Urothelium cell line (cell line): Measurements from ENCODE around the gene DTX3L.

Source experiments
- DNase-seq: peaks from one replicate; pipeline ENCODE4 v3.0.0; 2011; ENCODE audit warnings: low spot score, mixed read lengths
- FAIRE-seq: peaks from 2 replicates; lab custom pipeline; 2011; peaks lifted over from hg19 to GRCh38; lab: Jason Lieb, UNC

DTX3L gene

DNA sequence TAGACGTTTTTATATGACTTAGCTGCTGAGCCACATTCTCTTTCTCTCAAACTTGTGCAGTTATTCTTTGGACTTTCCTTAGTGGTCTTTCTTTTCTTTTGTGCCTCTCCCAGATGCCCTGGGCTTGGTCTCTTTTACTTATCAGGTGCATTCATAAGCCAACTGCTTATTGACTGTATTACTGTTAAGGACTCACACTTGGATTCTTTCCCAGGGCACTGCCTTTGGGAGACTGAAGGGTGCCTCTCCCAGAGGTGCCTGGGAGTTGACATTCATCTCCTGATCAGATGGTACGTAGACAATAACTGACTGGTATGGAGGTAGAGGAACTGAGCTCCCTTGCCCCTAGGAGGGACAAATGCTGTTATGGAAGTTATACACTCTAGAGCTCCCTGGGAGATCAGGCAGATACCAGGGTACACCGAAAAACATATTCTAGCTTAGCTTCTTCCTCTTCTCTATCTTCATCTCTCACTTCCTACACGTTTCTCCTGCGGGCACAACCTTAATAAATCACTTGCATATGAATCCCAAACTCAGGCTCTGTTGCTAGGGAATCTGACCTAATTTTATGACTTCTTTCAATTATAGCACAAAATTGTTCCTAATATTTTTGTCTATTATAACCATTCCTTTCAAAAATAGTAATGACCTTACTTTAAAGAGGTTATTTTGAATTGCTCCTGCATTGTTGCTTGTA, 38.0 kb downstream of the DTX3L start:
- DNase-seq (no peak), FAIRE-seq (no peak)

GRCh38 chr3:122603056-122603455, 38.9 kb downstream of the DTX3L start:
- DNase-seq: no peak
- no peak for FAIRE-seq

DNA sequence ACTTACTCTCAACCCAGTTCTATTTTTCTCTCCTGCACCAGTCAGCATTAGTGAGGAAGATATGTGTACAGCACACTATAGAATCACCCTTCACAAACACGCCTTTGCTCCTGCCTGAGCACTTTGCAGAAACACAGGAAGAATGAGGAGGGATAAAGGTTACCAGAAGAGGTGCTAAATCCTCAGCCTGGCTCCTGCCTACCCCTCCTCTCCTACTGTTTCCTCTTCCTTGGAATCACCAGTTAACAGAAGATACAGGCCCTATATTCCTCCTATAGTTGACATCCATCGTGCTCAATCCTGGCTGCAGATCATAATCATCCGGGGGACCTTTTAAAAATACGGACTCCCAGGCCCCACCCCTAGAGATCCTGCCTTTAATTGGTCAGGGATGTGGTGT, 42.2 kb downstream of the DTX3L start:
- FAIRE-seq: no peak

GRCh38 chr3:122608916-122609315, 44.8 kb downstream of the DTX3L start:
- DNase-seq (no peak), FAIRE-seq (no peak)

More for the DNA sequence above, 42.2 kb downstream of the DTX3L start:
- DNase-seq: no peak

DNA sequence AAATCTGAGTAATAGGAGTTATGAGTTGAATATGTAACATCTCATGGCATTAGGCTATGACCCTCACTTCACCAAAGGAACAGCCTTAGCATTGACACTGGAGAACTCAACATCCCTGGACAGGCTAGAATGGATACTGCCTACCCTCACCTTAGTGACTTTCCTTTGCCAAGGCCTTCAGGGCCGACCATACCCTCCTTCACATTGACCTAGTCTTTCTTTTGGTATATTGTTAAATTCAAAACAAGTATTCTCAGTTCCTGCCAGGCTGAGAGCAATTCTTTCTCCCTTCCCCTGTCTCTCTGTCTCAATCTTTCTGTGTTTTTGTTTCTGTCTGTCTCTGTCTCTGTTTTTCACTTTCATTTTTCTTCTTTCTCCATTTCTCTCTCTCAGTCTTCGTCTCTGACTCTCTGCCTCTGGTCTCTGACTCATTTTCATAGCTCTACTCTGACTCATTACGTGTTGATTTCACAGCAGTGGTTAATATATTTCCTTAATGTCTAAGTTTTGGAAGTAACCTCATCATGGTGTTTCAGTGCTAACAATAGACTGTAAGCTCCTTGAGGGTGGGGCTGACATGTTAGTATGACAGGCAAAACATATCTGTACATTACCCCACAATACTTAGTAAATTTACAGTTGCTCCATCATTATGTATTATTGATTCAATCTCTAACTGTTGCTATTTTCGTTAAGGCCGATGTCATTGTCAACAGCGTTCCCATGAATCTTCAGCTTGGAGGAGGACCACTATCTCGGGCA, 45.8 kb downstream of the DTX3L start:
- peak; percentile 69 for DNase-seq
- no peak for FAIRE-seq

DNA sequence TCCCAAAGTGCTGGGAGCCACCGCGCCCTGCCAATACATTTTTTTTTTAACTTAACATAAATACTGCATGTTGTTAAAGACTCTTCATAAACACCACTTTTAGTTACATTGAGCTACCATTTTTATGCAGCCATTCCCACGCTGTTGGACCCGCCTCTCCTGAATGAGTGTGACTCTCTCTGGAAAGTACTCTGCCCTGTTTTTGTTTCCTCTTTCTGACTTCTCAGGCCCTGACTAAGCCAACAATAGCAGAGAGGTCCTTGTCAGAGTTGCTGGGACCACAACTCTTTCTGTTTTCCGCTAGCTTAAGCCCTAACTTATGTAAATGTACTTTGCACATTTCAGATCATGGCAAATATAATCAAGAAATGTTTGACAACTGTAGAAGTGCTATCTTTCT, 48.6 kb downstream of the DTX3L start:
- DNase-seq (no peak), FAIRE-seq (no peak)

DNA sequence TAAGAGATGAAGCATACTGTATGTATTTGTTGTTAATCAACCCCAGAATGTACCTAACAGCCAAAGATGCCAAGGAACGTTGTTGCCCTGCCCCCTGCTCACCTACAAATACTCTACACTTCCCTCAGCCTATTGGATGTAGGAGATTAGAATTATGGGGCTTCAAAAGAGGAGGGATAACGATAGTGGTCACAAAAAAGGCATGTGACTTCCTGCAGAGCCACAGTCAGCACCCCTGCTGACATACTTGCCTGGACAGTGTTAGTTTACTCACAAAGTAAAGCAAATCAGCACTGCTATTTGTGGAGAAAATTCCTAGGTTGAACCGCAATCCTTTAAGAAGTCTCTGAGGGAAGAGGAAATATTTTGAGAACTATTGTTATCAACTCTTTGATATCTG, 51.2 kb downstream of the DTX3L start:
- DNase-seq: no peak
- FAIRE-seq: no peak

DNA sequence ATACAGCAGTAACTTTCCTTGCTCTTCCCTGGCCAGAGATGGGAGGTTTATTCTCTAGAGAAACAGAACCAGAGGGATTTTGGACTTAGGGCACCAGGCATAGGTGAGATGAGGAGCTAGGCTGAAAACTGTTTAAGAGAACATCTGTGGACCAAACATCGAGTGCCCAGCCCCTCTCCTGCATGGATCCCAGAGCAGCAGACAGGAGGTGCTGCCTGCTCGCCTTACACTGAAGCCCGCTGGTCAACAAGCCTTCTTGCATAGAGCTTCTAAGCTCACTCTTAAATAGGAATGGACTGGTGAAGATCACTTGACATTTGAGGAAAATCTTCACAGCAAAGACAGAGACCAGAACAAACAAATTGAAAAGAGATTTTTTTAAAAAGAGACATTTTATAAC, 54.5 kb downstream of the DTX3L start:
- FAIRE-seq (no peak), DNase-seq (no peak)

DNA sequence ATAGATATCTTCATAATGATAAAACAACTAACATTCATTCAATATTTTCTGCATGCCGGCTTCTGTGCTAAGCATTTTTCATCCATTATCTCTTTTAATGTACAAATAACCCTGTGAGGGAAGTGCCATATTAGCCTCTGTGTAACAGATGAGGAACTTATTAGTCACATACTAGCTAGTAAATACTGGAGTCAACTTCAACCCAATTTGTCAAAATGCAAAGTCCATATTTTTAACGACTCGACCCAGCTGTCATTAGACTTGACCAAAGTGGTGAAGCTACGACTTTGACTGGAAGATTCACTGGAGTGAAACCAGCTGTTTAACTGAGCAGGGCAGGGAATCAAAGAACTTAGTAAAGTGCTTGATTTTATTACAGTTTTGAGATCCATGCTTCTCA, 54.9 kb downstream of the DTX3L start:
- no peak for DNase-seq
- FAIRE-seq: no peak

- FAIRE-seq (no peak), DNase-seq (no peak)
These were observed 56.3 kb downstream of the DTX3L start for GRCh38 chr3:122620399-122620798.

DNA sequence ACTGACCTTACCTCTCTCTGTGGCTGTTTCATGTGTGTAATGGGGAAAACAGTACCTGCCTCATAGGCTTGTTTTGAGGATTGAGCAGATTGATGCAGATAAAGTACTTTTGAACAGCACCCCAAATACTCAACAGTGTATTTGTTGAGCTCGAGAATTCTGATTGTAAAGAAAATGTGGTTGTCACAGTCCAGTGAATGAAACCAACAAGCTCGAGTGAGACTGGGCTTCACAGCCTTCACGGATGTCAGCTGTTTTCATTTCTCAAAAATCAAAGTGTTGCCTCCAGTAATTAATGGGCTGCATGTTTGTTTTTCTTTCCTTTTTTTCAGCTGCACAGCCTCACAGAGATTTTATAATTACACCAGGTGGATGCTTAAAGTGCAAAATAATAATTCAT, 57.0 kb downstream of the DTX3L start:
- DNase-seq: no peak
- FAIRE-seq: no peak

- DNase-seq (no peak), FAIRE-seq (no peak)
These were observed 59.1 kb downstream of the DTX3L start for GRCh38 chr3:122623031-122623829.
